ENCODE measurements around the gene ODAD2.

ODAD2 gene

DNA sequence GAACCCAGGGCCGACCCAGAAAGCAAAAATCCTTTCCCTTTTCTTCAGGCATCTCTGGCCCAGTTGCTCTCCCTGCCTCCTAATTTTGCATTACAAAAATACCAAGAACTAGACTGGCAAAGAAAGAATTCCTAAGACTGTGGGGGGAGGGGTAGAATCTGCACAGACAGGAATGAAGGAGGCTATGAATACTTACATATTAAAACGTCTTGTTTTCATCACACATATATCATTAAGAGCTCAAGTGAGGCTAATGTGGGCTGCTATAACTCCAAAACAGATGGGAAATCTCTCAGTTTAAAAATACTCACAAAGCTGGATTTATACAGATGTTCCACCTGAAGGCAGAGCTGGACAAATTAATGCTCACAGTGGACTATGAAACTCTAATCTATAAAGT lies 224.0 kb downstream of the ODAD2 start:
- DNase-seq (ENCODE audit: low read depth, low spot score): no peak

DNA sequence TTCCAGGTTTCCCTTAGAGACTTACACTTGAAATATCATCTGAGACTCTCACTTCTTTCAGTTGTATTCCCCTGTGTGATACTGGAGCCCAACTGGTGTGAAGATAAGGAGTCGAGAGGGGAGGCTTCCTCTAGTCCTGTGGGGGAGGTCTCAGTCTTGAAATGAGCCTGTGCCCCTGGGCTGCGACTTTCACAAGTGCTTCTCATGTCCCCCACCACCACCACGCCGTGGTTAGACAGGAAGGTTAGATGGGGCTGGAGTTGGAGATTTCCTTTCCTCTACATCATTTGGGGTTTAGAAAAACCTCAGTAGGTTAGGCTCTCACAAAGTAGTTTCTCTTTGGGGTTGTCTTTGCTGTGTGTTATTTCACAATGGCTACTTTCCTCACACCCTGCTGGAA lies 227.6 kb downstream of the ODAD2 start:
- DNase-seq (ENCODE audit: low read depth, low spot score): no peak

DNA sequence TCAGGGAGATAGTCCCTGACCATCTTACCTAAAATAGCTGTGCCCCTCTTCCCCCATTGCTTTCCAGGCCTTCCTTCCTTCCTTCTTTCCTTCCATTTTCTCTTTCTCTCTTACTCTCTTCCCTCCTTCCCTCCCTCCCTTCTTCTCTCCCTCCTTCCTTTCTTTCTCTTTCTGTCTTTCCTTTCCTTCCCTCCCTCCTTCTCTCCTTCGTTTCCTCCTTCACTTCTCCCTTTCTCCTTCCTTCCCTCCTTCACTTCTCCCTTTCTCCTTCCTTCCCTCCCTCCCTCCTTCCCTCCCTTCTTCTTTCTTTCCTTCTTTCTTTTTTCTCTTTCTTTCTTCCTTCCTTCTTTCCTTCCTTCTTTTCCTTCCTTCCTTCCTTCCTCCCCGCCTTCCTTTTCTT lies 228.7 kb downstream of the ODAD2 start:
- no peak for DNase-seq (ENCODE audit: low read depth, low spot score)
